DOHH2 (cell line): Measurements from ENCODE around the gene DLG5.

Source experiments
- H3F3A ChIP-seq: fragments of 200-600 bp; sonication (generic), shearing (Covaris generic); 2 replicates; pipeline ENCODE4 v1.6.0; 2016; ENCODE audit warnings: antibody characterized with exemption, mild to moderate bottlenecking; ENCODE audit not compliant: control insufficient read depth, insufficient read depth
- H3K27ac ChIP-seq: fragments of 200-600 bp; sonication (generic); 2 replicates; pipeline ENCODE4 v1.5.1; 2014; ENCODE audit warnings: low read depth, mild to moderate bottlenecking, low read length, moderate library complexity
- H3K27me3 ChIP-seq: fragments of 200-600 bp; sonication (generic); 2 replicates; pipeline ENCODE4 v1.6.1; 2014; ENCODE audit warnings: mild to moderate bottlenecking, low read length, mixed read lengths; ENCODE audit not compliant: control insufficient read depth
- H3K36me3 ChIP-seq: fragments of 200-600 bp; sonication (generic); 2 replicates; pipeline ENCODE4 v1.6.1; 2014; ENCODE audit warnings: mild to moderate bottlenecking, low read length, moderate library complexity, mixed read lengths; ENCODE audit not compliant: control insufficient read depth
- H3K4me1 ChIP-seq: fragments of 200-600 bp; sonication (generic); 2 replicates; pipeline ENCODE4 v1.6.1; 2014; ENCODE audit warnings: mild to moderate bottlenecking, low read length, mixed read lengths; ENCODE audit not compliant: control insufficient read depth
- H3K4me2 ChIP-seq: fragments of 200-600 bp; sonication (generic); 2 replicates; pipeline ENCODE4 v1.6.0; 2014; ENCODE audit warnings: mild to moderate bottlenecking, low read length, moderate library complexity
- H3K4me3 ChIP-seq: fragments of 200-600 bp; sonication (generic); 2 replicates; pipeline ENCODE4 v1.5.1; 2014; ENCODE audit warnings: mild to moderate bottlenecking, low read length, mixed read lengths
- H3K79me2 ChIP-seq: fragments of 200-600 bp; sonication (generic); 2 replicates; pipeline ENCODE4 v1.6.1; 2014; ENCODE audit warnings: mild to moderate bottlenecking, low read length, mixed read lengths; ENCODE audit not compliant: control insufficient read depth
- H3K9me2 ChIP-seq: fragments of 200-600 bp; sonication (generic); replicated peaks from 2 replicates; pipeline ENCODE4 v1.6.1; 2014; ENCODE audit warnings: mild to moderate bottlenecking, low read length, mixed read lengths; ENCODE audit not compliant: control insufficient read depth
- H3K9me3 ChIP-seq: fragments of 200-600 bp; sonication (generic); 2 replicates; pipeline ENCODE4 v1.6.1; 2014; ENCODE audit warnings: antibody characterized with exemption, low read length, mixed read lengths; ENCODE audit not compliant: control insufficient read depth, insufficient read depth
- H4K20me1 ChIP-seq: fragments of 200-600 bp; sonication (generic); 2 replicates; pipeline ENCODE4 v1.6.0; 2014; ENCODE audit warnings: low read depth, mild to moderate bottlenecking, antibody characterized with exemption, low read length, moderate library complexity; ENCODE audit not compliant: control insufficient read depth, insufficient read depth
- EZH2phosphoT487 ChIP-seq: fragments of 200-600 bp; sonication (generic); IDR thresholded peaks from 2 replicates; pipeline ENCODE4 v1.6.1; 2017; ENCODE audit warnings: borderline replicate concordance, mild to moderate bottlenecking, antibody characterized with exemption, low read length, moderate library complexity, mixed read lengths
- TF ChIP-seq, protein P1 (sequence below): fragments of 200-600 bp; sonication (generic); IDR thresholded peaks from one replicate; pipeline ENCODE4 v1.5.1; 2014; ENCODE audit warnings: antibody characterized with exemption, mild to moderate bottlenecking, low read depth, low read length; ENCODE audit not compliant: poor library complexity, severe bottlenecking

Gene DLG5

GRCh38 chr10:77834943-77835668 is 91.4 kb downstream of the DLG5 start:
- H3K79me2 ChIP-seq = no peaks in the 10 kb centered on the region
- H4K20me1 ChIP-seq = no peaks in the 10 kb centered on the region
- no peaks in the 10 kb centered on the region for H3F3A ChIP-seq
- no peak overlapping the region for H3K27ac ChIP-seq
- H3K9me2 ChIP-seq = no peaks in the 10 kb centered on the region
- TF ChIP-seq EZH2phosphoT487 = no peak
- TF ChIP-seq, protein P1, sequence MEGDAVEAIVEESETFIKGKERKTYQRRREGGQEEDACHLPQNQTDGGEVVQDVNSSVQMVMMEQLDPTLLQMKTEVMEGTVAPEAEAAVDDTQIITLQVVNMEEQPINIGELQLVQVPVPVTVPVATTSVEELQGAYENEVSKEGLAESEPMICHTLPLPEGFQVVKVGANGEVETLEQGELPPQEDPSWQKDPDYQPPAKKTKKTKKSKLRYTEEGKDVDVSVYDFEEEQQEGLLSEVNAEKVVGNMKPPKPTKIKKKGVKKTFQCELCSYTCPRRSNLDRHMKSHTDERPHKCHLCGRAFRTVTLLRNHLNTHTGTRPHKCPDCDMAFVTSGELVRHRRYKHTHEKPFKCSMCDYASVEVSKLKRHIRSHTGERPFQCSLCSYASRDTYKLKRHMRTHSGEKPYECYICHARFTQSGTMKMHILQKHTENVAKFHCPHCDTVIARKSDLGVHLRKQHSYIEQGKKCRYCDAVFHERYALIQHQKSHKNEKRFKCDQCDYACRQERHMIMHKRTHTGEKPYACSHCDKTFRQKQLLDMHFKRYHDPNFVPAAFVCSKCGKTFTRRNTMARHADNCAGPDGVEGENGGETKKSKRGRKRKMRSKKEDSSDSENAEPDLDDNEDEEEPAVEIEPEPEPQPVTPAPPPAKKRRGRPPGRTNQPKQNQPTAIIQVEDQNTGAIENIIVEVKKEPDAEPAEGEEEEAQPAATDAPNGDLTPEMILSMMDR = no peak
- no peaks in the 10 kb centered on the region for H3K9me3 ChIP-seq
- H3K4me2 ChIP-seq = no peak overlapping the region
- no peak overlapping the region for H3K4me3 ChIP-seq
- peaks cover 23% of the 10 kb centered on the region for H3K4me1 ChIP-seq
- H3K36me3 ChIP-seq = no peaks in the 10 kb centered on the region
- no peaks in the 10 kb centered on the region for H3K27me3 ChIP-seq

DNA sequence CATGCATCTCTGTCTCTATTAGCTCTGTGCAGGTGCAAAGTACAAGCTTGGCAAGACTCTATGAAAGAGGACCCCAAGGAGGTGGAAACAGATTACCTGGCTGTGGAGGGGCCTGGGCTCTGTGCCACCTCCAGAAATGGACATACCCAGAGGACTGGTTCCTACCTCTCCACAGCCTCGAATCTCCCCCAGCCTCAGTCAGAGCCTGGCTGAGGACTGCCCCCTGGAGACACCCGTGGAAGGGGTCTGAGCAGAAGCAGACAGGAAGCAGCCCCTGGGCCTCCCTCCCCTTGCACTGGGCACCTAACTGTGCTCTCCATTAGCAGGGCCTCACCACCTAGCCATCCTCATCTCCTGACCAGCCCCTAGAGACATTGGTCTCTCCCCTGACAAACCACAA is 92.0 kb downstream of the DLG5 start:
- Histone ChIP-seq H3K4me1 (peaks cover 23% of the 10 kb centered on the region), H3K9me3 (no peaks in the 10 kb centered on the region), H3K27me3 (no peaks in the 10 kb centered on the region), H3K27ac (no peak overlapping the region), H3F3A (no peaks in the 10 kb centered on the region), H3K36me3 (no peaks in the 10 kb centered on the region), H3K4me3 (no peak overlapping the region), H3K79me2 (no peaks in the 10 kb centered on the region), H3K4me2 (no peak overlapping the region), H3K9me2 (no peaks in the 10 kb centered on the region), H4K20me1 (no peaks in the 10 kb centered on the region)
- TF ChIP-seq, protein P1 = no peak
- no peak for TF ChIP-seq EZH2phosphoT487

GRCh38 chr10:77833792-77834191 is 92.8 kb downstream of the DLG5 start:
- H3K4me3 ChIP-seq = no peak overlapping the region
- no peak overlapping the region for H3K4me2 ChIP-seq
- peaks cover 23% of the 10 kb centered on the region for H3K4me1 ChIP-seq
- no peak overlapping the region for H3K27ac ChIP-seq
- no peaks in the 10 kb centered on the region for H3K27me3 ChIP-seq
- TF ChIP-seq EZH2phosphoT487 = no peak
- TF ChIP-seq, protein P1 = no peak
- H3K79me2 ChIP-seq = no peaks in the 10 kb centered on the region
- no peaks in the 10 kb centered on the region for H3F3A ChIP-seq
- no peaks in the 10 kb centered on the region for H3K9me3 ChIP-seq
- H3K36me3 ChIP-seq = no peaks in the 10 kb centered on the region
- no peaks in the 10 kb centered on the region for H3K9me2 ChIP-seq
- H4K20me1 ChIP-seq = no peaks in the 10 kb centered on the region
